NCI-H128 (cell line): ENCODE data around the gene GFRA4.

Experiments used
- DNase-seq: peaks from one replicate; lab custom pipeline; 2025; ENCODE audit not compliant: unreplicated experiment; lab: John Stamatoyannopoulos, UW

Gene GFRA4

GRCh38 chr20:3674995-3675900 is 12.0 kb upstream of the GFRA4 start:
- no peak for DNase-seq

- no peak for DNase-seq
Measured at GRCh38 chr20:3674447-3674846, 11.2 kb upstream of the GFRA4 start.

GRCh38 chr20:3673221-3674070 is 10.2 kb upstream of the GFRA4 start:
- DNase-seq = no peak

GRCh38 chr20:3672547-3673171 is 9.5 kb upstream of the GFRA4 start:
- no peak for DNase-seq

GRCh38 chr20:3671986-3672546 is 8.9 kb upstream of the GFRA4 start:
- DNase-seq = no peak

- no peak for DNase-seq
Measured at GRCh38 chr20:3670945-3671344, 7.7 kb upstream of the GFRA4 start.

- no peak for DNase-seq
Measured at GRCh38 chr20:3670511-3670910, 7.3 kb upstream of the GFRA4 start.

GRCh38 chr20:3669710-3670367 is 6.6 kb upstream of the GFRA4 start:
- no peak for DNase-seq

GRCh38 chr20:3667434-3668037 is 4.3 kb upstream of the GFRA4 start:
- DNase-seq = no peak

- DNase-seq = no peak
Measured at GRCh38 chr20:3663858-3664257, 659 bp upstream of the GFRA4 start.

GRCh38 chr20:3661814-3662665 is 1.2 kb downstream of the GFRA4 start:
- no peak for DNase-seq

GRCh38 chr20:3661060-3661813 is 2.0 kb downstream of the GFRA4 start:
- no peak for DNase-seq

- no peak for DNase-seq
Measured at GRCh38 chr20:3660262-3661059, 2.7 kb downstream of the GFRA4 start.

- DNase-seq = no peak
Measured at GRCh38 chr20:3659492-3660261, 3.5 kb downstream of the GFRA4 start.

- DNase-seq = no peak
Measured at GRCh38 chr20:3658716-3659491, 4.3 kb downstream of the GFRA4 start.

GRCh38 chr20:3658019-3658715 is 5.0 kb downstream of the GFRA4 start:
- no peak for DNase-seq
